ENCODE data around the gene METTL21A. TPM values are rescaled to one million over a fixed set of nuclear protein-coding genes. Genes with fewer than 3 reads are reported as not detected.

The METTL21A gene
- total RNA-seq, 1 experiment from 2014 or later = 20.9 TPM

Other genes with a start within 250 kb of the METTL21A start
- 31.1 TPM for gene CREB1, start 95.4 kb downstream of the METTL21A start, total RNA-seq (2021; ENCODE audit: unreplicated experiment)
- 31.4 TPM for gene CCNYL1, start 86.2 kb upstream of the METTL21A start, total RNA-seq (2021; ENCODE audit: unreplicated experiment)
- 9.4 TPM for gene FZD5, start 144.5 kb upstream of the METTL21A start, total RNA-seq (2021; ENCODE audit: unreplicated experiment)